Ascending aorta (tissue), 2 donors: ENCODE data around the gene KIF26B. TPM values are rescaled to one million over a fixed set of nuclear protein-coding genes. Genes with fewer than 3 reads are reported as not detected.

Experiments
- DNase-seq, 2 donors: peaks; one replicate each; pipeline ENCODE4 v3.0.0-alpha.2; 2019; ENCODE audit warnings: low spot score in 2 of 2
- H3K27ac ChIP-seq, 2 donors: fragments of 200-600 bp; sonication (generic); one replicate each; pipeline ENCODE4 v1.5.1; 2016 to 2017; ENCODE audit warnings: mild to moderate bottlenecking in 1 of 2
- H3K27me3 ChIP-seq: fragments of 200-600 bp; sonication (generic); one replicate; pipeline ENCODE4 v1.5.1; 2017
- H3K36me3 ChIP-seq, 2 donors: fragments of 200-600 bp; sonication (generic); one replicate each; pipeline ENCODE4 v1.5.1; 2016
- H3K4me1 ChIP-seq, 2 donors: fragments of 200-600 bp; sonication (generic); one replicate each; pipeline ENCODE4 v1.5.1; 2016 to 2017; ENCODE audit warnings: mild to moderate bottlenecking in 1 of 2
- H3K4me3 ChIP-seq, 2 donors: fragments of 200-600 bp; sonication (generic); one replicate each; pipeline ENCODE4 v1.5.1; 2016 to 2017; ENCODE audit warnings: mild to moderate bottlenecking in 1 of 2
- H3K9me3 ChIP-seq, 2 donors: fragments of 200-600 bp; sonication (generic); one replicate each; pipeline ENCODE4 v1.5.1; 2016
- intact Hi-C: fragments of 100-400 bp; cut with DNase I; formaldehyde crosslinking; loops from one replicate; pipeline ENCODE4 v1.15.1; 2023
- total RNA-seq: library from RNA; depleted of rRNA; stranded (reverse); fragments of >200 nt; gene quantifications from one replicate; pipeline ENCODE4 v1.1.0, GENCODE V29; 2016
- TF ChIP-seq, protein P1 (sequence below), 3 experiments: fragments of 200-600 bp in 2 of 3; fragments of 450-650 bp in 1 of 3; sonication (generic) in 2 of 3; IDR thresholded peaks; one replicate each; pipeline ENCODE4 v1.5.1; 2016 to 2019; ENCODE audit warnings: antibody characterized with exemption in 3 of 3, mild to moderate bottlenecking in 1 of 3, moderate library complexity in 1 of 3

The KIF26B gene
- total RNA-seq, 1 donor from 2014 or later: not detected

DNA sequence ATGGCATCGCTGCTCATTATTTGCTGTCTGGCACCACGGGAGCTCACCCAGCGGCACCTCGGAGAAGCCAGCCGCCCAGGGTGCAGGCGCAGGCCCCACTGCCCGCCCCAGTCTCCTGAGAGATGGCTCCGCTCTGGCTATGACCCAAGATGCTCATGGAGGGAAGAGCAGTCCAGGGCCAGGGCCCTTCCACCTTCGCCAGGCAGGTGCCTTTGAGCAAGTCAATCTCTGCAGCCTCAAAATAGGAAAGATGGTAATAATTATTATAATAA, 437.3 kb downstream of the KIF26B start:
- no peak for DNase-seq
- intact Hi-C loops: no loop called here
- H3K27ac ChIP-seq: no peak overlapping the region
- no peak overlapping the region for H3K4me3 ChIP-seq
- no peaks in the 10 kb centered on the region for H3K27me3 ChIP-seq
- TF ChIP-seq, protein P1, sequence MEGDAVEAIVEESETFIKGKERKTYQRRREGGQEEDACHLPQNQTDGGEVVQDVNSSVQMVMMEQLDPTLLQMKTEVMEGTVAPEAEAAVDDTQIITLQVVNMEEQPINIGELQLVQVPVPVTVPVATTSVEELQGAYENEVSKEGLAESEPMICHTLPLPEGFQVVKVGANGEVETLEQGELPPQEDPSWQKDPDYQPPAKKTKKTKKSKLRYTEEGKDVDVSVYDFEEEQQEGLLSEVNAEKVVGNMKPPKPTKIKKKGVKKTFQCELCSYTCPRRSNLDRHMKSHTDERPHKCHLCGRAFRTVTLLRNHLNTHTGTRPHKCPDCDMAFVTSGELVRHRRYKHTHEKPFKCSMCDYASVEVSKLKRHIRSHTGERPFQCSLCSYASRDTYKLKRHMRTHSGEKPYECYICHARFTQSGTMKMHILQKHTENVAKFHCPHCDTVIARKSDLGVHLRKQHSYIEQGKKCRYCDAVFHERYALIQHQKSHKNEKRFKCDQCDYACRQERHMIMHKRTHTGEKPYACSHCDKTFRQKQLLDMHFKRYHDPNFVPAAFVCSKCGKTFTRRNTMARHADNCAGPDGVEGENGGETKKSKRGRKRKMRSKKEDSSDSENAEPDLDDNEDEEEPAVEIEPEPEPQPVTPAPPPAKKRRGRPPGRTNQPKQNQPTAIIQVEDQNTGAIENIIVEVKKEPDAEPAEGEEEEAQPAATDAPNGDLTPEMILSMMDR (IDR thresholded peaks at IDR 0.05): no peak
- no peaks in the 10 kb centered on the region for H3K9me3 ChIP-seq
- no peaks in the 10 kb centered on the region for H3K4me1 ChIP-seq
- H3K36me3 ChIP-seq: no peaks in the 10 kb centered on the region

DNA sequence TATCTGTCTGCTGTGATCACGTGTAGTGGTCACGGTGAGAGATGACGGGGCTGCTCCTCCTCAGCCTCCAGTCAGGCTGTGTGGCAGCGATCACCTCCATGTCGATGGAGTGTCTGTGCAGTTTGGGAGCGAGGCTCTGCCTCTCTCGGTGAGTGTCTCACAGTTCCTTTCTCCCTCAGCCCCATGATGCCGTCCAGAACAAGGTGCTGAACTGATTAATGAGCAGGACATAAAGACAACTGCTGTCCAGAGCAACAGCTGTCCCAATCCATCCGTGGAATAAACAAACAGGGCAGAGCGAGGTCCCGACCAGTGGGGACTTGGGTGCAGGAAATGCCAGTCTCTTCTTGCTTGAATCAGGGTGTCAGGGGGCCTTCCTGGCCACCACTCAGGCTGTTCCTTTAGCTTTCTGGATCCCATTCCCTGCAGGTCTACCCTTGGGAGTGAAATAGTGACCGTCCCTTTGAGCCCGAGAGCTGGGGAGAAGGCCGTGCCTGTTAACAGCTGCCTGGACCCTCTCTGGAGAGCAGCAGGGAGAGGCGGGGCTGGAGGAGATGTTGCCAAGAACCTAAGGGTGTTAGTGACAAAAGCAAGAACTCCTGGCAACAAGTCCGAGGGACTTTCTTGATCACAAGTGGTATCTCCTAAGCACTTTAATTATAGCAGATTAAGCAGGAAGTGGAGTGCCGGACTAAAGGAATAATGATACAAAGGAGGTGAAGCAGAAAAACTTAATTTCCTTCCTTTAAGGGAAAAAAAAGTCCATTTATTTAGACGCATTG, 443.9 kb downstream of the KIF26B start:
- no peak overlapping the region for H3K4me3 ChIP-seq
- TF ChIP-seq, protein P1 (IDR thresholded peaks at IDR 0.05): no peak
- intact Hi-C loops: no loop called here
- no peaks in the 10 kb centered on the region for H3K9me3 ChIP-seq
- DNase-seq: no peak
- no peaks in the 10 kb centered on the region for H3K27me3 ChIP-seq
- H3K27ac ChIP-seq: no peak overlapping the region
- H3K36me3 ChIP-seq: no peaks in the 10 kb centered on the region
- H3K4me1 ChIP-seq: no peaks in the 10 kb centered on the region

DNA sequence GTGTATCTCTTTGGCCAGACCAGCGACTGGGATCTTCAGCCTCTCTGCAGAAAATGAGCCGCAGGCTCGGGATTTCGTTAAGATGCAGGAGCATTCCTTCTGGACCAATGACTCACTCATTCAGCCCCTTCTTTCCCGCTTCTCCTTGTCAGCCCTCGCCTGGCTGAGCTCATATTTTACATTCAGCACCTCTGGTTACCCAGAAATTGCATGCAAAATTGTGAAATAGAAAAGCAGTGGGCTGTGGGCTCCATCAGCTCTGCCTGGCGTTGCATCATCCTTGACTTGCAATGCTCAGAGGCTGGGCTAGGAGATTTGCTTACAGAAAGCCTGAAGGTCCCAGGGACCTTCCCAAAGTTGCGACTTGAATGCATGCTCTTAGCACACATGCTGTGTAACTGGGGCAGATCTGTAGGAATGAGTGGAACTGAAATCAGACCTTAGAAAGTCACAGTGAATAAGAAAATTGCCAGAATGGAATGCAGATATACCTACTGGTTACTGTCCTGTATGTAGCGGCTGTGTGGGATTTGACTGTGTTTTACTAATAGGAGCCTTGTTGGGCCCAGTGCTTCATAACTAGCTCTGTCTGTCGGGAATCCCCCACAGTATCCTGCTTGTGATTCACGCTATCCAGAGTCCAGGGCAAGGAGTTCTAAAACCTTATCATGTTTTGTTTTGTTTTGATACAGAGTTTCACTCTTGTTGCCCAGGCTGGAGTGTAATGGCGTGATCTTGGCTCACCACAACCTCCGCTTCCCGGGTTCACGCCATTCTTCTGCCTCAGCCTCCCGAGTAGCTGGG, 444.8 kb downstream of the KIF26B start:
- H3K27me3 ChIP-seq: no peaks in the 10 kb centered on the region
- DNase-seq: no peak
- TF ChIP-seq, protein P1 (IDR thresholded peaks at IDR 0.05): no peak
- H3K36me3 ChIP-seq: no peaks in the 10 kb centered on the region
- intact Hi-C loops: no loop called here
- H3K4me1 ChIP-seq: no peaks in the 10 kb centered on the region
- no peaks in the 10 kb centered on the region for H3K9me3 ChIP-seq
- H3K4me3 ChIP-seq: no peak overlapping the region
- H3K27ac ChIP-seq: no peak overlapping the region

DNA sequence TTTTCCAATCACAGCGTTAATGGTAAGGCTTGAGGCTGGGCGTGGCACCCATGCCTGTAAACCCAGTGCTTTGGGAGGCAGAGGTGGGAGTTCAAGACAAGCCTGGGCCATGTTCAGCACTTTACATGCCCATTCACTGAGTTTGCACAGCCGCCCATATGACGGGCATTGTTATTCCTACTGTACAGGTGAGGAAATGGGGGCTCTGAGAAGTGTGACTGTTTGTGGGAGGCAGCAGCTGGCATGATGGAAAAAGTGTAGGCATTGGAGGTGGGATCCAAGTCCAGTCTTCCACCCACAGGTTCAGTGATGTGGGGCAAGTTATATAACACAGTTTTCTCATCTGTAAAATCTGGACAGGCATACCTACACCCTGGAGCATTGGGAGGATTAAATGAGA, 445.9 kb downstream of the KIF26B start:
- intact Hi-C loops: no loop called here

DNA sequence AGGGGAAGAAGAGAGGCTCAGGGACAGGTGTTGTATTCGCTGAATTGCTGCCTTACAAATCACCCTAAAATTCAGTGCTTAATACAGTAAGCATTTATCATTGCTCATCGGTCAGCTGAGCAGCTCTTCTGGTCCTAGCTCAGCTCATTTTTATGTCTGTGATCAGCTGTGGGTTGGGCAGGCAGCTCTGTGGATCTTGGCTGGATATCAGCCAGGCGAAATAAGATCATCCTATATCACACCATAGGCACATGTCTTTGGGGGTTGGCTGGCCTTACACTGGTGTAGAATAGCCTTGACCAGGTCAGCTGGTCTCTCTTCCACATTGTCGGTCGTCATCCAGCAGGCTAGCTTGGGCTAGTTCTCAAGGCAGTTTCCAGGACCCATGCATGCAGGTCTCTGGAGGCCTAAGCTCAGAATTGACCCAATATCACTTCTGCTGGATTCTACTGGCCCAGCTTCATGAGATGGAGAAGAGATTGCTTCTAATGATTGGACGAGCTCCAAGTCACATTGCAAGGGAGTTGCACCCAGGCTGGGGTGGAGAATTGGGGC, 448.6 kb downstream of the KIF26B start:
- intact Hi-C loops: no loop called here
- no peak overlapping the region for H3K4me3 ChIP-seq
- no peaks in the 10 kb centered on the region for H3K36me3 ChIP-seq
- no peaks in the 10 kb centered on the region for H3K4me1 ChIP-seq
- TF ChIP-seq, protein P1 (IDR thresholded peaks at IDR 0.05): no peak
- no peaks in the 10 kb centered on the region for H3K9me3 ChIP-seq
- H3K27ac ChIP-seq: no peak overlapping the region
- no peaks in the 10 kb centered on the region for H3K27me3 ChIP-seq
- no peak for DNase-seq

More for the DNA sequence above, 445.9 kb downstream of the KIF26B start:
- no peak overlapping the region for H3K27ac ChIP-seq
- H3K36me3 ChIP-seq: no peaks in the 10 kb centered on the region
- no peaks in the 10 kb centered on the region for H3K4me1 ChIP-seq
- DNase-seq: no peak
- TF ChIP-seq, protein P1 (IDR thresholded peaks at IDR 0.05): no peak
- H3K4me3 ChIP-seq: no peak overlapping the region
- H3K9me3 ChIP-seq: no peaks in the 10 kb centered on the region
- no peaks in the 10 kb centered on the region for H3K27me3 ChIP-seq
